ENCODE data around the gene RTN4IP1. TPM values are rescaled to one million over a fixed set of nuclear protein-coding genes. Genes with fewer than 3 reads are reported as not detected.

Gene RTN4IP1
- total RNA-seq, 2 donors from 2014 or later: 5.8 to 11.9 TPM

GRCh38 chr6:106617857-106618256, 11.4 kb downstream of the RTN4IP1 start:
- no peak overlapping the region for H3K27ac ChIP-seq
- H3K4me1 ChIP-seq: no peaks in the 10 kb centered on the region
- TF ChIP-seq CTCF (IDR thresholded peaks at IDR 0.05): no peak
- no peak overlapping the region for H3K4me3 ChIP-seq
- H3K9me3 ChIP-seq: no peaks in the 10 kb centered on the region
- DNase-seq (ENCODE audit: low spot score): no peak
- no peaks in the 10 kb centered on the region for H3K36me3 ChIP-seq
- no peaks in the 10 kb centered on the region for H3K27me3 ChIP-seq

GRCh38 chr6:106617302-106617701, 12.0 kb downstream of the RTN4IP1 start:
- Histone ChIP-seq H3K4me1 (no peaks in the 10 kb centered on the region), H3K9me3 (no peaks in the 10 kb centered on the region), H3K4me3 (no peak overlapping the region), H3K27ac (no peak overlapping the region), H3K27me3 (no peaks in the 10 kb centered on the region), H3K36me3 (no peaks in the 10 kb centered on the region)
- TF ChIP-seq CTCF (IDR thresholded peaks at IDR 0.05): no peak
- DNase-seq (ENCODE audit: low spot score): no peak

GRCh38 chr6:106614592-106615257, 14.6 kb downstream of the RTN4IP1 start:
- H3K36me3 ChIP-seq: no peaks in the 10 kb centered on the region
- no peak overlapping the region for H3K27ac ChIP-seq

GRCh38 chr6:106614166-106614565, 15.1 kb downstream of the RTN4IP1 start:
- no peak overlapping the region for H3K27ac ChIP-seq
- no peaks in the 10 kb centered on the region for H3K27me3 ChIP-seq
- H3K4me3 ChIP-seq: no peak overlapping the region
- no peaks in the 10 kb centered on the region for H3K36me3 ChIP-seq
- no peaks in the 10 kb centered on the region for H3K9me3 ChIP-seq
- no peak for TF ChIP-seq CTCF (IDR thresholded peaks at IDR 0.05)
- no peaks in the 10 kb centered on the region for H3K4me1 ChIP-seq
- no peak for DNase-seq (ENCODE audit: low spot score)

More at GRCh38 chr6:106614592-106615257, 14.6 kb downstream of the RTN4IP1 start:
- Histone ChIP-seq H3K27me3 (no peaks in the 10 kb centered on the region), H3K9me3 (no peaks in the 10 kb centered on the region), H3K4me3 (no peak overlapping the region), H3K4me1 (no peaks in the 10 kb centered on the region)
- no peak for DNase-seq (ENCODE audit: low spot score)
- no peak for TF ChIP-seq CTCF (IDR thresholded peaks at IDR 0.05)

GRCh38 chr6:106613590-106613989, 15.7 kb downstream of the RTN4IP1 start:
- H3K36me3 ChIP-seq: no peaks in the 10 kb centered on the region
- no peak overlapping the region for H3K4me3 ChIP-seq
- no peak overlapping the region for H3K27ac ChIP-seq
- no peaks in the 10 kb centered on the region for H3K9me3 ChIP-seq
- TF ChIP-seq CTCF (IDR thresholded peaks at IDR 0.05): no peak
- DNase-seq (ENCODE audit: low spot score): no peak
- H3K27me3 ChIP-seq: no peaks in the 10 kb centered on the region
- H3K4me1 ChIP-seq: no peaks in the 10 kb centered on the region
